ENCODE measurements around the gene RPL13.

GRCh38 chr16:89523680-89524344, 36.7 kb upstream of the RPL13 start:
- no peak for TF ChIP-seq CTCF (conservative IDR thresholded peaks at IDR 0.05 in 1 of 2, IDR thresholded peaks at IDR 0.05 in 1 of 2; ENCODE audit: low read depth in 1 of 2, low read length in 2 of 2)
- TF ChIP-seq EZH2 (IDR thresholded peaks at IDR 0.05; ENCODE audit: low read length, missing control alignments) = no peak

Measured in fibroblast of lung (primary cell).